HepG2 (cell line): ENCODE data around the gene RFFL. TPM values are rescaled to one million over a fixed set of nuclear protein-coding genes. Genes with fewer than 3 reads are reported as not detected.

ENCODE experiments used
- ARID5B ChIP-seq: IDR thresholded peaks from 2 replicates; pipeline ENCODE4 v1.4.0; 2020; ENCODE audit warnings: mild to moderate bottlenecking, missing genetic modification reagents
- CC2D1A ChIP-seq: sonication (generic); formaldehyde crosslinking; IDR thresholded peaks from 2 replicates; pipeline ENCODE4 v1.8.1; 2023; ENCODE audit warnings: mild to moderate bottlenecking, missing genetic modification reagents
- EP300 ChIP-seq, 3 experiments: sonication (generic) in 1 of 3; formaldehyde crosslinking in 1 of 3; IDR thresholded peaks; 2 replicates each; pipeline versions ENCODE4 v1.5.1 to v1.6.1; 2011 to 2020; ENCODE audit warnings: low read depth in 2 of 3, low read length in 2 of 3, borderline replicate concordance in 1 of 3, improper control_type of control experiment in 1 of 3, mild to moderate bottlenecking in 1 of 3, missing genetic modification reagents in 1 of 3, moderate library complexity in 1 of 3
- ERF ChIP-seq: IDR thresholded peaks from 2 replicates; pipeline ENCODE4 v1.6.1; 2018; ENCODE audit warnings: missing biosample characterization, missing genetic modification reagents
- GATAD1 ChIP-seq: IDR thresholded peaks from 2 replicates; pipeline ENCODE4 v1.6.1; 2016; ENCODE audit warnings: missing genetic modification reagents, missing compliant biosample characterization
- HBP1 ChIP-seq: IDR thresholded peaks from 2 replicates; pipeline ENCODE4 v1.6.1; 2016; ENCODE audit warnings: low read depth, control low read depth
- HMG20A ChIP-seq: IDR thresholded peaks from 2 replicates; pipeline ENCODE4 v1.6.1; 2016; ENCODE audit warnings: borderline replicate concordance
- IRF2 ChIP-seq: IDR thresholded peaks from 2 replicates; pipeline ENCODE4 v1.6.1; 2018; ENCODE audit warnings: missing genetic modification reagents, missing compliant biosample characterization
- KDM5A ChIP-seq: fragments of 200-600 bp; sonication (generic); IDR thresholded peaks from 2 replicates; pipeline ENCODE4 v1.7.0; 2018; ENCODE audit warnings: antibody characterized with exemption, mild to moderate bottlenecking, low read length, borderline replicate concordance
- MIXL1 ChIP-seq: IDR thresholded peaks from 2 replicates; pipeline ENCODE4 v1.6.1; 2016
- THRA ChIP-seq: sonication (generic); formaldehyde crosslinking; IDR thresholded peaks from 2 replicates; pipeline ENCODE4 v1.4.0; 2020; ENCODE audit warnings: missing genetic modification reagents, borderline replicate concordance
- ZNF33B ChIP-seq: sonication (generic); formaldehyde crosslinking; IDR thresholded peaks from 2 replicates; pipeline ENCODE4 v1.5.1; 2020; ENCODE audit warnings: mild to moderate bottlenecking, missing genetic modification reagents
- ZNF382 ChIP-seq: sonication (generic); formaldehyde crosslinking; IDR thresholded peaks from 2 replicates; pipeline ENCODE4 v1.5.0; 2020; ENCODE audit warnings: missing genetic modification reagents, mild to moderate bottlenecking, borderline replicate concordance
- ZNF549 ChIP-seq: sonication (generic); formaldehyde crosslinking; IDR thresholded peaks from 2 replicates; pipeline ENCODE4 v1.5.0; 2020; ENCODE audit warnings: missing genetic modification reagents
- ZNF761 ChIP-seq: sonication (generic); formaldehyde crosslinking; conservative IDR thresholded peaks from 2 replicates; pipeline ENCODE4 v1.4.0; 2020; ENCODE audit warnings: mild to moderate bottlenecking, missing genetic modification reagents
- polyA plus RNA-seq, 8 experiments: library from polyadenylated mRNA; depleted of rRNA in 3 of 8; stranded (reverse) in 7 of 8; unstranded in 1 of 8; fragments of >200 nt; fragmentation: Illumina TruSeq in 4 of 8; extraction: Trizol in 4 of 8; gene quantifications; 2 replicates each; pipeline versions ENCODE4 v1.2.1 to v1.2.3, GENCODE V29; 2011 to 2016; ENCODE audit warnings: low read depth in 4 of 8, missing spikeins in 1 of 8, mixed read lengths in 1 of 8; ENCODE audit not compliant: insufficient read depth in 1 of 8
- total RNA-seq, 5 experiments: library from RNA; depleted of rRNA; stranded (reverse); fragments of >200 nt; fragmentation: Illumina TruSeq; extraction: Trizol; gene quantifications; 2 replicates each; pipeline ENCODE4 v1.2.3, GENCODE V29; 2016; ENCODE audit warnings: low read depth in 1 of 5

The RFFL gene
- total and polyA plus RNA-seq, 2 of the 13 experiments (the other 11 are each of a cell fraction or from before 2014, with no cell fraction given): 24.3 to 48.6 TPM

GRCh38 chr17:35074711-35075707 is 11.5 kb upstream of the RFFL start (continued):
- TF ChIP-seq ARID5B: peak; percentile 64
- TF ChIP-seq THRA: peak; percentile 10; the same call in 1 of the 2 replicates
- peak in 1 of 2 experiments; percentile 61; a peak in 2 of 4 replicates for TF ChIP-seq EP300 (IDR thresholded peaks at IDR 0.05; ENCODE audit: low read depth in 2 of 2, low read length in 2 of 2)
- TF ChIP-seq EP300 (CRISPR knock-in tag; IDR thresholded peaks at IDR 0.05; ENCODE audit: borderline replicate concordance): no peak
- 0 out of 2 replicates have a peak, but pooled peaks have one; percentile 19 for TF ChIP-seq HBP1
- TF ChIP-seq IRF2: no peak
- TF ChIP-seq ERF (CRISPR knock-in tag): 0 out of 2 replicates have a peak, but pooled peaks have one; percentile 25
- peak; percentile 44; the same call in 1 of the 2 replicates for TF ChIP-seq CC2D1A (CRISPR knock-in tag)
- no peak for TF ChIP-seq KDM5A
- TF ChIP-seq HMG20A (CRISPR knock-in tag): 0 out of 2 replicates have a peak, but pooled peaks have one; percentile 50
- no peak for TF ChIP-seq GATAD1 (CRISPR knock-in tag)
- TF ChIP-seq ZNF549 (CRISPR knock-in tag): no peak
- peak; percentile 27; the same call in 1 of the 2 replicates for TF ChIP-seq MIXL1
- TF ChIP-seq ZNF33B: no peak
- TF ChIP-seq ZNF761 (CRISPR knock-in tag): 0 out of 2 replicates have a peak, but pooled peaks have one; percentile 35
- no peak for TF ChIP-seq ZNF382 (CRISPR knock-in tag)
